OCI-LY7 (cell line): Measurements from ENCODE around the gene TPSB2. TPM values are rescaled to one million over a fixed set of nuclear protein-coding genes. Genes with fewer than 3 reads are reported as not detected.
"Not testable (repeated sequence)": the region's sequence is repeated elsewhere in the genome, so short reads cannot be mapped to it uniquely, and the experiment has no call there.

ENCODE experiments used
- BruUV-seq: library from RNA; stranded (reverse); fragments of 400-500 nt; replicated peaks from 2 replicates; lab custom pipeline; 2021; lab: Mats Ljungman, UMichigan
- CTCF ChIA-PET: fragments of 300-600 bp; sonication (Branson Sonifier 250); formaldehyde crosslinking; loops from one replicate; lab custom pipeline; 2022; ENCODE audit warnings: antibody characterized with exemption; ENCODE audit not compliant: unreplicated experiment; lab: Charles Lee
- POLR2A ChIA-PET: fragments of 300-600 bp; sonication (Branson Sonifier 250); formaldehyde crosslinking; loops from one replicate; lab custom pipeline; 2022; ENCODE audit warnings: antibody characterized with exemption; lab: Charles Lee
- DNase-seq: peaks from one replicate; pipeline ENCODE4 v3.0.0-alpha.2; 2015; ENCODE audit warnings: low spot score
- H2AFZ ChIP-seq: fragments of 200-600 bp; sonication (generic), shearing (Covaris generic); 2 replicates; pipeline ENCODE4 v1.6.1; 2014; ENCODE audit warnings: mild to moderate bottlenecking, antibody characterized with exemption, low read length, moderate library complexity
- H3K27ac ChIP-seq: fragments of 200-600 bp; sonication (generic); 2 replicates; pipeline ENCODE4 v1.5.1; 2014; ENCODE audit warnings: mixed run types, low read depth, mild to moderate bottlenecking, moderate library complexity, low read length, inconsistent platforms; ENCODE audit not compliant: poor library complexity, severe bottlenecking
- H3K36me3 ChIP-seq: fragments of 200-600 bp; sonication (generic); 2 replicates; pipeline ENCODE4 v1.6.1; 2014; ENCODE audit warnings: mild to moderate bottlenecking, antibody characterized with exemption, low read length, moderate library complexity, mixed read lengths; ENCODE audit not compliant: insufficient read depth
- H3K4me1 ChIP-seq: fragments of 200-600 bp; sonication (generic); 2 replicates; pipeline ENCODE4 v1.5.1; 2014; ENCODE audit warnings: mild to moderate bottlenecking, low read length; ENCODE audit not compliant: insufficient read depth, poor library complexity, severe bottlenecking
- H3K4me2 ChIP-seq: fragments of 200-600 bp; sonication (generic); 2 replicates; pipeline ENCODE4 v1.6.1; 2014; ENCODE audit warnings: mild to moderate bottlenecking, low read length
- H3K4me3 ChIP-seq: fragments of 200-600 bp; sonication (generic); 2 replicates; pipeline ENCODE4 v1.5.1; 2014; ENCODE audit warnings: mild to moderate bottlenecking, low read depth, low read length; ENCODE audit not compliant: poor library complexity, severe bottlenecking
- H3K79me2 ChIP-seq: fragments of 200-600 bp; sonication (generic); 2 replicates; pipeline ENCODE4 v1.6.1; 2016; ENCODE audit warnings: low read depth, mild to moderate bottlenecking, low read length, moderate library complexity, mixed read lengths; ENCODE audit not compliant: insufficient read depth
- H3K9me2 ChIP-seq: fragments of 200-600 bp; sonication (generic); 2 replicates; pipeline ENCODE4 v1.6.1; 2016; ENCODE audit warnings: mild to moderate bottlenecking, low read length, mixed read lengths; ENCODE audit not compliant: insufficient read depth
- H3K9me3 ChIP-seq: fragments of 200-600 bp; sonication (generic); 2 replicates; pipeline ENCODE4 v1.6.1; 2014; ENCODE audit warnings: mild to moderate bottlenecking, mixed run types, low read length, mixed read lengths
- H4K20me1 ChIP-seq: fragments of 200-600 bp; sonication (generic); 2 replicates; pipeline ENCODE4 v1.6.1; 2014; ENCODE audit warnings: mild to moderate bottlenecking, antibody characterized with exemption, low read length, moderate library complexity, mixed read lengths; ENCODE audit not compliant: insufficient read depth
- intact Hi-C: fragments of 100-400 bp; cut with micrococcal nuclease; formaldehyde crosslinking; loops from one replicate; pipeline ENCODE4 v1.10.0; 2022; ENCODE audit not compliant: unreplicated experiment
- total RNA-seq, 2 experiments: library from RNA; depleted of rRNA in 1 of 2; stranded (reverse); fragments of >200 nt in 1 of 2; shearing (Covaris generic) in 1 of 2; gene quantifications; 2 replicates each; pipeline ENCODE4 v1.2.3, GENCODE V29; 2014 to 2022

Gene TPSB2
- total RNA-seq, 2 experiments from 2014 or later = not detected

- DNase-seq, H4K20me1 ChIP-seq, H3K27ac ChIP-seq, H3K36me3 ChIP-seq, H3K4me2 ChIP-seq, H3K4me3 ChIP-seq, H3K9me2 ChIP-seq, H3K4me1 ChIP-seq, H3K9me3 ChIP-seq, POLR2A ChIA-PET, H3K79me2 ChIP-seq, H2AFZ ChIP-seq, intact Hi-C loops, BruUV-seq: not testable (repeated sequence)
- CTCF ChIA-PET = interaction anchor here (0.6 kb wide), 1 partner anchor 87 kb away, joined by 5 read pairs; no protein-coding TSS in a partner anchor
Measured at GRCh38 chr16:1255276-1256122, 25.5 kb upstream of the TPSB2 start, which contains the start of gene TPSD1. Gene TPSD1 (plus strand): TSS chr16:1256069. CDS start chr16:1256281, 212 bp downstream.

GRCh38 chr16:1254821-1255220, 24.8 kb upstream of the TPSB2 start:
- intact Hi-C loops, H3K9me2 ChIP-seq, H2AFZ ChIP-seq, DNase-seq, BruUV-seq, H3K4me1 ChIP-seq, H3K27ac ChIP-seq, H3K4me3 ChIP-seq, H3K4me2 ChIP-seq, H3K36me3 ChIP-seq, H4K20me1 ChIP-seq, H3K9me3 ChIP-seq, H3K79me2 ChIP-seq, POLR2A ChIA-PET: not testable (repeated sequence)
- CTCF ChIA-PET = interaction anchor here (0.6 kb wide), 1 partner anchor 88 kb away, joined by 5 read pairs; no protein-coding TSS in a partner anchor

GRCh38 chr16:1253701-1254364, 23.8 kb upstream of the TPSB2 start:
- H3K9me3 ChIP-seq, H3K27ac ChIP-seq, intact Hi-C loops, H4K20me1 ChIP-seq, DNase-seq, CTCF ChIA-PET, BruUV-seq, H3K4me3 ChIP-seq, H3K36me3 ChIP-seq, H3K4me1 ChIP-seq, POLR2A ChIA-PET, H3K79me2 ChIP-seq, H3K4me2 ChIP-seq, H2AFZ ChIP-seq, H3K9me2 ChIP-seq: not testable (repeated sequence)

GRCh38 chr16:1249031-1249755, 19.2 kb upstream of the TPSB2 start:
- not testable (repeated sequence) for H3K9me3 ChIP-seq, BruUV-seq

GRCh38 chr16:1247903-1248537, 18.0 kb upstream of the TPSB2 start:
- H3K9me2 ChIP-seq, intact Hi-C loops, H3K4me2 ChIP-seq, H3K36me3 ChIP-seq, CTCF ChIA-PET, H3K4me3 ChIP-seq, BruUV-seq, H4K20me1 ChIP-seq, DNase-seq, H3K79me2 ChIP-seq, H3K9me3 ChIP-seq, H2AFZ ChIP-seq, H3K4me1 ChIP-seq, POLR2A ChIA-PET, H3K27ac ChIP-seq: not testable (repeated sequence)

More at GRCh38 chr16:1249031-1249755, 19.2 kb upstream of the TPSB2 start:
- CTCF ChIA-PET, H4K20me1 ChIP-seq, POLR2A ChIA-PET, H3K4me3 ChIP-seq, H3K36me3 ChIP-seq, DNase-seq, intact Hi-C loops, H3K9me2 ChIP-seq, H3K79me2 ChIP-seq, H2AFZ ChIP-seq, H3K4me1 ChIP-seq, H3K4me2 ChIP-seq, H3K27ac ChIP-seq: not testable (repeated sequence)
